Rectal smooth muscle tissue (tissue), 1 donor: ENCODE data around the gene KLRC4.
"Not testable (repeated sequence)": the region's sequence is repeated elsewhere in the genome, so short reads cannot be mapped to it uniquely, and the experiment has no call there.

Source experiments
- H3K27ac ChIP-seq: one replicate; pipeline ENCODE4 v1.7.0; 2013; ENCODE audit warnings: low read depth, low read length, inconsistent platforms
- H3K27me3 ChIP-seq: one replicate; pipeline ENCODE4 v1.7.0; 2013; ENCODE audit warnings: low read length; ENCODE audit not compliant: control insufficient read depth, insufficient read depth
- H3K36me3 ChIP-seq: one replicate; pipeline ENCODE4 v1.7.0; 2013; ENCODE audit warnings: low read length; ENCODE audit not compliant: control insufficient read depth, insufficient read depth
- H3K4me1 ChIP-seq: one replicate; pipeline ENCODE4 v1.7.0; 2013; ENCODE audit warnings: low read length; ENCODE audit not compliant: control insufficient read depth, insufficient read depth
- H3K4me3 ChIP-seq: one replicate; pipeline ENCODE4 v1.7.0; 2013; ENCODE audit warnings: low read length
- H3K9ac ChIP-seq: one replicate; pipeline ENCODE4 v1.7.0; 2013; ENCODE audit warnings: low read length

KLRC4 gene

GRCh38 chr12:10409392-10409791 lies at the start of gene KLRC4:
Gene KLRC4 (minus strand): TSS chr12:10409757. CDS start chr12:10409575, 182 bp downstream.
- Histone ChIP-seq H3K27ac (no peak within 1 kb of the TSS), H3K27me3 (no peaks in the 10 kb centered on the region), H3K4me1 (no peaks in the 10 kb centered on the region), H3K4me3 (no peak within 1 kb of the TSS), H3K36me3 (no peaks in the 10 kb centered on the region), H3K9ac (no peak within 1 kb of the TSS)

- no peaks in the 10 kb centered on the region for H3K27me3 ChIP-seq
- no peaks in the 10 kb centered on the region for H3K4me1 ChIP-seq
- no peak overlapping the region for H3K4me3 ChIP-seq
- no peak overlapping the region for H3K9ac ChIP-seq
- H3K36me3 ChIP-seq, result no peaks in the 10 kb centered on the region
- H3K27ac ChIP-seq, result no peak overlapping the region
Measured at GRCh38 chr12:10457760-10458159, 48.2 kb upstream of the KLRC4 start.

- Histone ChIP-seq H3K9ac (no peak overlapping the region), H3K36me3 (no peaks in the 10 kb centered on the region), H3K27me3 (no peaks in the 10 kb centered on the region), H3K4me3 (no peak overlapping the region), H3K27ac (no peak overlapping the region), H3K4me1 (no peaks in the 10 kb centered on the region)
Measured at GRCh38 chr12:10456856-10457255, 47.3 kb upstream of the KLRC4 start.

- Histone ChIP-seq H3K27me3 (no peaks in the 10 kb centered on the region), H3K36me3 (no peaks in the 10 kb centered on the region), H3K4me3 (no peak overlapping the region), H3K27ac (no peak overlapping the region), H3K4me1 (no peaks in the 10 kb centered on the region), H3K9ac (no peak overlapping the region)
Measured at GRCh38 chr12:10455766-10456165, 46.2 kb upstream of the KLRC4 start.

GRCh38 chr12:10454531-10454930 lies 45.0 kb upstream of the KLRC4 start:
- H3K4me1 ChIP-seq, result no peaks in the 10 kb centered on the region
- no peak overlapping the region for H3K4me3 ChIP-seq
- no peak overlapping the region for H3K9ac ChIP-seq
- no peak overlapping the region for H3K27ac ChIP-seq
- no peaks in the 10 kb centered on the region for H3K36me3 ChIP-seq
- H3K27me3 ChIP-seq, result no peaks in the 10 kb centered on the region

- no peak within 1 kb of the TSS for H3K27ac ChIP-seq
Measured at GRCh38 chr12:10453156-10453555, 43.6 kb upstream of the KLRC4 start, which contains the start of gene KLRC1. Gene KLRC1 (minus strand): TSS chr12:10453377. CDS start chr12:10451156, 2,221 bp downstream.

GRCh38 chr12:10448236-10448635 lies 38.7 kb upstream of the KLRC4 start:
- H3K36me3 ChIP-seq, result no peaks in the 10 kb centered on the region
- H3K27ac ChIP-seq, result no peak overlapping the region
- H3K9ac ChIP-seq, result no peak overlapping the region
- H3K4me1 ChIP-seq, result no peaks in the 10 kb centered on the region
- H3K4me3 ChIP-seq, result no peak overlapping the region
- no peaks in the 10 kb centered on the region for H3K27me3 ChIP-seq

More at GRCh38 chr12:10453156-10453555, 43.6 kb upstream of the KLRC4 start, which contains the start of gene KLRC1:
- Histone ChIP-seq H3K27me3 (no peaks in the 10 kb centered on the region), H3K9ac (no peak within 1 kb of the TSS), H3K4me3 (no peak within 1 kb of the TSS), H3K36me3 (no peaks in the 10 kb centered on the region), H3K4me1 (no peaks in the 10 kb centered on the region)

- H3K27me3 ChIP-seq, H3K4me1 ChIP-seq, H3K27ac ChIP-seq, H3K36me3 ChIP-seq, H3K9ac ChIP-seq, H3K4me3 ChIP-seq: not testable (repeated sequence)
Measured at GRCh38 chr12:10446052-10446451, 36.5 kb upstream of the KLRC4 start.

GRCh38 chr12:10441144-10441543 lies 31.6 kb upstream of the KLRC4 start:
- not testable (repeated sequence) for H3K36me3 ChIP-seq, H3K27ac ChIP-seq, H3K27me3 ChIP-seq, H3K9ac ChIP-seq, H3K4me3 ChIP-seq, H3K4me1 ChIP-seq

GRCh38 chr12:10439608-10440274 lies 30.2 kb upstream of the KLRC4 start:
- not testable (repeated sequence) for H3K4me1 ChIP-seq, H3K27ac ChIP-seq, H3K9ac ChIP-seq, H3K36me3 ChIP-seq, H3K27me3 ChIP-seq, H3K4me3 ChIP-seq

- not testable (repeated sequence) for H3K27me3 ChIP-seq, H3K4me1 ChIP-seq, H3K9ac ChIP-seq, H3K27ac ChIP-seq, H3K4me3 ChIP-seq, H3K36me3 ChIP-seq
Measured at GRCh38 chr12:10437601-10438000, 28.0 kb upstream of the KLRC4 start.

GRCh38 chr12:10435816-10436215 lies 26.3 kb upstream of the KLRC4 start, which contains the start of gene KLRC2:
Gene KLRC2 (minus strand): TSS chr12:10436010. CDS start chr12:10435986, 24 bp downstream.
- not testable (repeated sequence) for H3K36me3 ChIP-seq, H3K9ac ChIP-seq, H3K27ac ChIP-seq, H3K4me3 ChIP-seq, H3K27me3 ChIP-seq, H3K4me1 ChIP-seq

GRCh38 chr12:10430623-10431022 lies 21.1 kb upstream of the KLRC4 start:
- H3K27me3 ChIP-seq, H3K4me1 ChIP-seq, H3K27ac ChIP-seq, H3K36me3 ChIP-seq, H3K9ac ChIP-seq, H3K4me3 ChIP-seq: not testable (repeated sequence)
